Cardiac septum (tissue), 1 donor: Measurements from ENCODE around the gene TMEM170A. TPM values are rescaled to one million over a fixed set of nuclear protein-coding genes. Genes with fewer than 3 reads are reported as not detected.

Source experiments
- DNase-seq: peaks from one replicate; pipeline ENCODE4 v3.0.0-alpha.2; 2020; ENCODE audit warnings: low spot score
- intact Hi-C: fragments of 100-400 bp; cut with DNase I; formaldehyde crosslinking; loops from one replicate; pipeline ENCODE4 v1.14.0; 2022
- total RNA-seq: library from RNA; stranded (reverse); fragmentation: NEBNext Ultra II Directional; extraction: Animal tissue kit (Norgen Biotek cat#: 25700); gene quantifications from one replicate; pipeline ENCODE4 v1.2.1, GENCODE V29; 2021
- donor health status: DM: no; HTN: no; CAD: no.

Gene TMEM170A
- total RNA-seq, 1 donor from 2014 or later, result 10.4 TPM

GRCh38 chr16:75415169-75415905 lies 49.2 kb downstream of the TMEM170A start:
- intact Hi-C loops, result no loop called here
- no peak for DNase-seq

DNA sequence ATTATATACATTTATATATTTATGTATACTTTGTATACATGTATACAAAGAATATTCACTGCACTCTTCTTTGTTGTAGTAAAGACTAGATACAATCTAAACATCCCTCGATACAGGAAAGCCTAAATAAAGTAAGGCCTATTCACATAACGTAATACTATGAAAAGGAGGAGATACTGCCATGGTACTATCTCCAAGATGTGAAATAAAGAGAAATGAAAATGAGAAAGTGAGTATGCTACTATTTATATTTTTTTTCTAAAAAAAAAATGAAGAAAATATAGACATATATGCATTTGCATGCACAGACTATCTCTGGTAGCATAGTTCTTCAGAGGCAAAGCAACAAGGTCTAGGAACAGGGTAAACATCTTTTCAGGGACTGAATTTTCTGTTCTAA lies 50.5 kb downstream of the TMEM170A start:
- intact Hi-C loops, result no loop called here
- no peak for DNase-seq

GRCh38 chr16:75406943-75407342 lies 57.5 kb downstream of the TMEM170A start:
- intact Hi-C loops, result no loop called here
- no peak for DNase-seq

DNA sequence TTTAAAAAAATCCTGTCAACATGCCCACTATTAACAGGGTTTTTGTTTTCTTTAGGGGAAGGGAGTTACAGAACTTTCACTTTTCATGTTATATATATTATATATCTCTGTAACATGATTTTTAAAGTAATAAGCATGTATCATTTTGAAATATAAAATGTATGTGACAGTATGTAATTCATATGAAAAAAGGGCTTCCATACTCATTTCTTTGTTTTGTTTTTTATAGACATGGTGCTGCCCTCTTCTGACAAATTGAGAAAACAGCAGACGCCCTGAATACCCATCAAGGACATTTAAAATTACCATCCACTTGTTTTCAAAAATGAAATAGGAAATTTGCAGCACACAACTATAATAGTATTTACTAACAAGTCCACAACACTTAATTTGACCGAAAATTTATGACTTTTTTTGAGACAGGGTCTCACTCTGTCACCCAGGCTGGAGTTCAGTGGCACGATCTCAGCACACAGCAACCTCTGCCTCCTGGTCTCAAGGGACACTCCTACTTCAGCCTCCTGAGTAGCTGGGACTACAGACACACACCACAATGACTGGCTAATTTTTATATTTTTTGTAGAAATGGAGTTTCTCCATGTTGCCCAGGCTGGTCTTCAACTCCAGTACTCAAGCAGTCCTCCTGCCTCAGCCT lies 61.5 kb downstream of the TMEM170A start:
- intact Hi-C loops, result loop anchor here (5.0 kb wide), 2 partner anchors 171 to 206 kb away; no protein-coding TSS in a partner anchor
- no peak for DNase-seq

- DNase-seq, result no peak
- intact Hi-C loops, result loop anchor here (5.0 kb wide), 2 partner anchors 170 to 205 kb away; no protein-coding TSS in a partner anchor
Observed at GRCh38 chr16:75402159-75402820, 62.2 kb downstream of the TMEM170A start.

GRCh38 chr16:75401691-75402090 lies 62.8 kb downstream of the TMEM170A start:
- no peak for DNase-seq
- intact Hi-C loops, result loop anchor here (5.0 kb wide), 2 partner anchors 169 to 204 kb away; no protein-coding TSS in a partner anchor

- no peak for DNase-seq
Observed at GRCh38 chr16:75398333-75398732, 66.2 kb downstream of the TMEM170A start.

GRCh38 chr16:75394941-75395340 lies 69.5 kb downstream of the TMEM170A start:
- DNase-seq, result no peak
- intact Hi-C loops, result no loop called here

More at GRCh38 chr16:75398333-75398732, 66.2 kb downstream of the TMEM170A start:
- intact Hi-C loops, result no loop called here

Other genes with a start within 250 kb of the TMEM170A start
- not detected for gene CTRB1, start 245.7 kb downstream of the TMEM170A start, total RNA-seq
- gene BCAR1, start 213.1 kb downstream of the TMEM170A start, total RNA-seq, result 80.3 TPM
- 24.6 TPM for gene CFDP1, start 31.2 kb downstream of the TMEM170A start, total RNA-seq
- 4.5 TPM for gene CHST6, start 30.8 kb upstream of the TMEM170A start, total RNA-seq
- 0.11 TPM for gene CHST5, start 71.4 kb upstream of the TMEM170A start, total RNA-seq
- 8.5 TPM for gene TMEM231, start 91.6 kb upstream of the TMEM170A start, total RNA-seq
- 233 TPM for gene GABARAPL2, start 101.7 kb upstream of the TMEM170A start, total RNA-seq
- gene ADAT1, start 158.6 kb upstream of the TMEM170A start, total RNA-seq, result 28.0 TPM
- 89.3 TPM for gene KARS1, start 183.0 kb upstream of the TMEM170A start, total RNA-seq
- 76.0 TPM for gene TERF2IP, start 183.1 kb upstream of the TMEM170A start, total RNA-seq
- not detected for gene CPHXL2, start 212.3 kb upstream of the TMEM170A start, total RNA-seq
- not detected for gene DUXB, start 236.8 kb upstream of the TMEM170A start, total RNA-seq